ENCODE data around the gene MASTL. TPM values are rescaled to one million over a fixed set of nuclear protein-coding genes. Genes with fewer than 3 reads are reported as not detected.

MASTL gene
- total and polyA plus RNA-seq, 2 experiments from 2014 or later = 28.2 to 43.1 TPM

- TF ChIP-seq REST (IDR thresholded peaks at IDR 0.05; ENCODE audit: unreplicated experiment) (no peak), ZNF462 (CRISPR knock-in tag; IDR thresholded peaks at IDR 0.05) (no peak)
Observed at GRCh38 chr10:27138277-27138676, 16.9 kb upstream of the MASTL start (continued).

DNA sequence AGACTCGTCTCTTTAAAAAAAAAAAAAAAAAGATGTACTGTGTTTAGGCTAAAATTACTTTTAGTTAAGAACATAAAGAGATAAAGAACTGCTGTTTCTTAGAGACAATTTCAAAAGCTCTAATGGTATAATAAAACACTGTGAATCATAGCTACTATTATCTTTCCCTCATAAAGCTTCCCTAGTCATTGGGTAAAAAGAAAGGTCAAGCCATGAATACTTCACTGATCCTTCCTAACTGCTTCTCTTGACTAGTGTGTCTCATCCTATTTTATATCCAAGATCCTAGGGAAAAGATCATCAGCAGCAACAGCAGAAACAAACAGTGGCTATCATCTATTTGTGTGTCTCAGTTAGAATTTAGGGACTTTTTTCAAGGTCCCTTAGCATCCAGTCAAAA, 11.5 kb upstream of the MASTL start:
- no peak overlapping the region for H3K27ac Mint-ChIP-seq
- peaks cover 70% of the 10 kb centered on the region for H3K36me3 Mint-ChIP-seq (ENCODE audit: low read depth)
- Histone ChIP-seq H4K20me1 (replicated peaks; ENCODE audit: insufficient read depth) (peaks cover 17% of the 10 kb centered on the region), H3K79me2 (replicated peaks; ENCODE audit: insufficient read depth) (peaks cover 56% of the 10 kb centered on the region), H3K4me1 (ENCODE audit: insufficient read depth) (no peaks in the 10 kb centered on the region), H3F3A (replicated peaks; ENCODE audit: low read depth) (no peaks in the 10 kb centered on the region), H3K36me3 (ENCODE audit: insufficient read depth) (peaks cover 55% of the 10 kb centered on the region), H3K27me3 (ENCODE audit: insufficient read depth) (no peaks in the 10 kb centered on the region), H3K4me3 (no peak overlapping the region), H2AFZ (no peak overlapping the region), H3K27ac (ENCODE audit: low read depth) (no peak overlapping the region), H3K4me2 (no peak overlapping the region), H3K9me2 (ENCODE audit: insufficient read depth) (no peaks in the 10 kb centered on the region)
- H3K9me3 Mint-ChIP-seq = no peaks in the 10 kb centered on the region
- TF ChIP-seq EZH2 (IDR thresholded peaks at IDR 0.05; ENCODE audit: low read depth, unreplicated experiment) (no peak), ZNF331 (CRISPR knock-in tag; IDR thresholded peaks at IDR 0.05; ENCODE audit: low read depth) (no peak)
- peaks cover 2% of the 10 kb centered on the region; the same call in 1 of the 3 replicates for H3K4me1 Mint-ChIP-seq
- H3K27me3 Mint-ChIP-seq (ENCODE audit: insufficient read depth, low read depth, poor library complexity) = no peaks in the 10 kb centered on the region
- ATAC-seq = no peak
- DNase-seq (ENCODE audit: low spot score) = no peak
- H3K4me3 Mint-ChIP-seq = no peak overlapping the region

All from GM23338 (cell line).